Right lobe of liver (tissue), 6 donors: Measurements from ENCODE around the gene RPL27. TPM values are rescaled to one million over a fixed set of nuclear protein-coding genes. Genes with fewer than 3 reads are reported as not detected.
"Not testable (repeated sequence)": the region's sequence is repeated elsewhere in the genome, so short reads cannot be mapped to it uniquely, and the experiment has no call there.

ENCODE experiments used
- ATAC-seq, 4 donors: fragments of 200-7000 bp; cut with Tn5 transposase; one replicate each; pipeline ENCODE4 v1.9.1; 2020; ENCODE audit warnings: mild to moderate bottlenecking in 4 of 4, moderate library complexity in 4 of 4
- DNase-seq, 3 donors: peaks; one replicate each; pipeline ENCODE4 v3.0.0-alpha.2; 2020
- H3K27ac ChIP-seq, 3 donors: fragments of 200-600 bp; one replicate each; pipeline ENCODE4 v1.8.0; 2022
- H3K27me3 ChIP-seq, 2 donors: fragments of 200-600 bp; one replicate each; pipeline ENCODE4 v1.8.0; 2022
- H3K36me3 ChIP-seq, 4 donors: fragments of 200-600 bp; sonication (generic) in 1 of 4; one replicate each; pipeline versions ENCODE4 v1.5.1 to v1.8.0; 2017 to 2022; ENCODE audit warnings: control low read depth in 1 of 4
- H3K4me1 ChIP-seq, 4 donors: fragments of 200-600 bp; sonication (generic) in 1 of 4; one replicate each; pipeline versions ENCODE4 v1.5.1 to v1.8.0; 2017 to 2022; ENCODE audit warnings: control low read depth in 1 of 4
- H3K4me3 ChIP-seq, 3 donors: fragments of 200-600 bp; one replicate each; pipeline ENCODE4 v1.8.0; 2022
- H3K9me3 ChIP-seq, 4 donors: fragments of 200-600 bp; sonication (generic) in 1 of 4; one replicate each; pipeline versions ENCODE4 v1.5.1 to v1.8.0; 2017 to 2022; ENCODE audit warnings: control low read depth in 1 of 4
- CTCF ChIP-seq, 4 donors: fragments of 200-600 bp in 3 of 4; fragments of 450-650 bp in 1 of 4; IDR thresholded peaks; one replicate each; pipeline versions ENCODE4 v1.5.1 to v1.8.0; 2016 to 2022; ENCODE audit warnings: antibody characterized with exemption in 4 of 4, mild to moderate bottlenecking in 2 of 4
- POLR2A ChIP-seq: fragments of 450-650 bp; IDR thresholded peaks from one replicate; pipeline ENCODE4 v1.6.1; 2017; ENCODE audit warnings: antibody characterized with exemption, mild to moderate bottlenecking
- WGBS: methylation state at CpG from one replicate; pipeline ENCODE4 v1.1.6; 2018; ENCODE audit warnings: low coverage, low lambda C conversion rate; ENCODE audit not compliant: insufficient coverage; ENCODE audit errors: missing lambda C conversion rate; 5-methylcytosine and 5-hydroxymethylcytosine counted together
- intact Hi-C, 2 donors: fragments of 100-400 bp; cut with DNase I; formaldehyde crosslinking; loops; one replicate each; pipeline versions ENCODE4 v1.11.2 to v1.14.1; 2022
- total RNA-seq, 6 experiments: library from RNA; depleted of rRNA in 2 of 6; stranded (reverse); fragments of >200 nt in 2 of 6; fragmentation: NEBNext Ultra II Directional in 3 of 6; extraction: Animal tissue kit (Norgen Biotek cat#: 25700) in 3 of 6; gene quantifications; one replicate each; pipeline versions ENCODE4 v1.1.0 to v1.2.4, GENCODE V29; 2016 to 2023
- donor health status: DM: no; HTN: yes; CAD: no.
- donor health status: DM: no; HTN: no; CAD: no.
- donor health status: DM: no; HTN: no; CAD: no.
- donor health status: DM: no; HTN: yes; CAD: no.
- donor health status: DM: no; HTN: yes; CAD: no.

RPL27 gene
- total RNA-seq, 6 experiments from 2014 or later = 229 to 528 (median 316) TPM

GRCh38 chr17:42989726-42990652 lies 8.2 kb upstream of the RPL27 start:
- H3K4me3 ChIP-seq = no peak overlapping the region
- H3K27me3 ChIP-seq = no peaks in the 10 kb centered on the region
- no peaks in the 10 kb centered on the region for H3K4me1 ChIP-seq
- ATAC-seq (no peak), DNase-seq (no peak)
- WGBS = 80% methylated on average over 4 of the region's 6 CpGs
- intact Hi-C loops = loop anchor here in 1 of 2 donors (10.0 kb wide), 1 partner anchor 135 kb away; the partner anchor contains the start of gene BRCA1
- no peak overlapping the region for H3K27ac ChIP-seq
- TF ChIP-seq POLR2A (no peak), CTCF (IDR thresholded peaks at IDR 0.05) (no peak)
- peaks cover 0 to 59% (median 22%) of the 10 kb centered on the region in 4 donors for H3K36me3 ChIP-seq
- H3K9me3 ChIP-seq = no peaks in the 10 kb centered on the region

- DNase-seq (no peak), ATAC-seq (no peak)
- WGBS = 100% methylated on average over 3 of the region's 6 CpGs
- Histone ChIP-seq H3K9me3 (no peaks in the 10 kb centered on the region), H3K4me3 (no peak overlapping the region), H3K27me3 (no peaks in the 10 kb centered on the region), H3K27ac (no peak overlapping the region), H3K4me1 (no peaks in the 10 kb centered on the region), H3K36me3 (peaks cover 0 to 59% (median 22%) of the 10 kb centered on the region in 4 donors)
- intact Hi-C loops = loop anchor here in 1 of 2 donors (10.0 kb wide), 1 partner anchor 133 kb away; the partner anchor contains the start of gene BRCA1
- TF ChIP-seq POLR2A = no peak
- TF ChIP-seq CTCF (IDR thresholded peaks at IDR 0.05) = no peak
Measured at GRCh38 chr17:42991471-42991870, 6.7 kb upstream of the RPL27 start.

- whole genome bisulfite sequencing = 78% methylated on average over 5 of the region's 5 CpGs
- no peak overlapping the region for H3K27ac ChIP-seq
- peaks cover 0 to 47% (median 19%) of the 10 kb centered on the region in 4 donors for H3K36me3 ChIP-seq
Measured at GRCh38 chr17:42992872-42993271, 5.3 kb upstream of the RPL27 start.

GRCh38 chr17:42993913-42994312 lies 4.3 kb upstream of the RPL27 start:
- H3K27me3 ChIP-seq, H3K4me1 ChIP-seq, H3K27ac ChIP-seq, ATAC-seq, H3K9me3 ChIP-seq, H3K4me3 ChIP-seq: not testable (repeated sequence)
- 91% methylated on average over 8 of the region's 10 CpGs for WGBS
- intact Hi-C loops = loop anchor here in 1 of 2 donors (10.0 kb wide), 1 partner anchor 131 kb away; the partner anchor contains the start of gene BRCA1
- DNase-seq = peak in 1 of 3 donors; percentile 5
- H3K36me3 ChIP-seq = peaks cover 0 to 36% (median 17%) of the 10 kb centered on the region in 4 donors

More at GRCh38 chr17:42992872-42993271, 5.3 kb upstream of the RPL27 start:
- Histone ChIP-seq H3K4me3 (no peak overlapping the region), H3K27me3 (no peaks in the 10 kb centered on the region), H3K9me3 (no peaks in the 10 kb centered on the region), H3K4me1 (peaks cover 0 to 7% (median 3%) of the 10 kb centered on the region in 4 donors)
- intact Hi-C loops = loop anchor here in 1 of 2 donors (10.0 kb wide), 1 partner anchor 132 kb away; the partner anchor contains the start of gene BRCA1
- TF ChIP-seq CTCF (IDR thresholded peaks at IDR 0.05) (no peak), POLR2A (no peak)
- ATAC-seq = no peak
- no peak for DNase-seq
